GM12891 (cell line): ENCODE results near the gene RBSN.

ENCODE experiments used
- PAX5 ChIP-seq: IDR thresholded peaks from 2 replicates; pipeline ENCODE4 v1.6.1; 2011; ENCODE audit warnings: low read length, moderate library complexity, mild to moderate bottlenecking; ENCODE audit not compliant: insufficient read depth, severe bottlenecking
- POLR2A ChIP-seq: IDR thresholded peaks from 2 replicates; pipeline ENCODE4 v1.6.1; 2011; ENCODE audit warnings: low read depth, low read length, control low read depth
- POLR2AphosphoS5 ChIP-seq: IDR thresholded peaks from 2 replicates; pipeline ENCODE4 v1.6.1; 2011; ENCODE audit warnings: low read depth, low read length, control low read depth
- POU2F2 ChIP-seq: IDR thresholded peaks from 2 replicates; pipeline ENCODE4 v1.6.1; 2011; ENCODE audit warnings: low read depth, mild to moderate bottlenecking, control low read depth, low read length, moderate library complexity
- SPI1 ChIP-seq: IDR thresholded peaks from 2 replicates; pipeline ENCODE4 v1.6.1; 2011; ENCODE audit warnings: low read depth, low read length, control low read depth
- TAF1 ChIP-seq: IDR thresholded peaks from 2 replicates; pipeline ENCODE4 v1.6.1; 2011; ENCODE audit warnings: low read depth, low read length, control low read depth

GRCh38 chr3:15074500-15074899, 24.4 kb downstream of the RBSN start:
- TF ChIP-seq TAF1 (no peak), POLR2A (no peak), POLR2AphosphoS5 (no peak), PAX5 (no peak), SPI1 (no peak), POU2F2 (no peak)
